Lung (tissue), 12 donors: Measurements from ENCODE around the gene MSS51. TPM values are rescaled to one million over a fixed set of nuclear protein-coding genes. Genes with fewer than 3 reads are reported as not detected.

Experiments
- ATAC-seq: fragments of 200-7000 bp; cut with Tn5 transposase; one replicate; pipeline ENCODE4 v1.9.1; 2020; ENCODE audit warnings: moderate number of reproducible peaks; ENCODE audit not compliant: insufficient read depth, low FRiP score
- DNase-seq, 3 donors: peaks; one replicate each; pipeline ENCODE4 v3.0.0-alpha.2; 2013 to 2017
- H3K27ac ChIP-seq, 2 donors: one replicate each; pipeline ENCODE4 v1.5.1; 2013; ENCODE audit warnings: mild to moderate bottlenecking in 2 of 2, moderate library complexity in 2 of 2, control low read depth in 1 of 2, inconsistent platforms in 1 of 2, low read depth in 1 of 2, low read length in 1 of 2
- H3K27me3 ChIP-seq, 3 donors: one replicate each; pipeline ENCODE4 v1.5.1; 2013; ENCODE audit warnings: low read length in 2 of 3; ENCODE audit not compliant: control insufficient read depth in 3 of 3, insufficient read depth in 3 of 3
- H3K36me3 ChIP-seq, 4 donors: one replicate each; pipeline ENCODE4 v1.5.1; 2013; ENCODE audit warnings: low read length in 4 of 4, mild to moderate bottlenecking in 1 of 4, moderate library complexity in 1 of 4; ENCODE audit not compliant: control insufficient read depth in 4 of 4, insufficient read depth in 4 of 4
- H3K4me1 ChIP-seq, 5 donors: one replicate each; pipeline ENCODE4 v1.5.1; 2013; ENCODE audit warnings: low read length in 5 of 5, mild to moderate bottlenecking in 2 of 5, moderate library complexity in 1 of 5; ENCODE audit not compliant: control insufficient read depth in 5 of 5, insufficient read depth in 5 of 5
- H3K4me3 ChIP-seq: one replicate; pipeline ENCODE4 v1.5.1; 2013; ENCODE audit warnings: mild to moderate bottlenecking, control low read depth, moderate library complexity
- H3K9ac ChIP-seq, 2 donors: one replicate each; pipeline ENCODE4 v1.5.1; 2013; ENCODE audit warnings: low read length in 2 of 2, control low read depth in 1 of 2; ENCODE audit not compliant: insufficient read depth in 1 of 2
- H3K9me3 ChIP-seq, 4 donors: one replicate each; pipeline ENCODE4 v1.5.1; 2013; ENCODE audit warnings: low read length in 3 of 4, mild to moderate bottlenecking in 1 of 4, moderate library complexity in 1 of 4; ENCODE audit not compliant: control insufficient read depth in 4 of 4, insufficient read depth in 3 of 4
- CTCF ChIP-seq: IDR thresholded peaks from 2 replicates; pipeline ENCODE4 v1.5.1; 2012; ENCODE audit warnings: mild to moderate bottlenecking; ENCODE audit errors: control extremely low read depth, extremely low read depth
- WGBS, 2 donors: extraction: QIAGEN DNeasy Blood & Tissue Kit; methylation state at CpG; one replicate each; pipeline ENCODE4 v1.1.7; 2013; 5-methylcytosine and 5-hydroxymethylcytosine counted together
- polyA plus RNA-seq, 2 donors: library from polyadenylated mRNA; stranded (reverse); fragments of 200-250 nt; gene quantifications; one replicate each; pipeline ENCODE4 v1.2.1, GENCODE V29; 2013
- total RNA-seq, 2 donors: library from RNA; depleted of rRNA in 1 of 2; stranded (reverse); fragments of >200 nt in 1 of 2; gene quantifications; one replicate each; pipeline ENCODE4 v1.2.1, GENCODE V29; 2014 to 2021
- donor health status: control.
- donor health status: control.
- donor health status: Bipolar disorder and iron deficiency.
- donor health status: healthy.
- donor health status: DM: yes; HTN: yes; CAD: no.

MSS51 gene
- total and polyA plus RNA-seq, 4 donors: 0.74 to 4.1 (median 2.6) TPM

- Histone ChIP-seq H3K4me3 (no peak overlapping the region), H3K9me3 (no peaks in the 10 kb centered on the region), H3K27ac (no peak overlapping the region), H3K9ac (no peak overlapping the region), H3K4me1 (no peaks in the 10 kb centered on the region), H3K27me3 (no peaks in the 10 kb centered on the region), H3K36me3 (peaks cover 8 to 20% (median 12%) of the 10 kb centered on the region in 4 donors)
- no peak for TF ChIP-seq CTCF
- 96 to 97% methylated on average over 1 of the region's 1 CpG for WGBS, 2 donors
- ATAC-seq (no peak), DNase-seq (no peak)
These were observed 6.4 kb upstream of the MSS51 start for GRCh38 chr10:73439605-73440312.

GRCh38 chr10:73439055-73439454 lies 5.7 kb upstream of the MSS51 start:
- peaks cover 7 to 16% (median 11%) of the 10 kb centered on the region in 4 donors for H3K36me3 ChIP-seq
- ATAC-seq (no peak), DNase-seq (no peak)
- TF ChIP-seq CTCF: no peak
- WGBS, 2 donors: 95 to 100% methylated on average over 1 of the region's 1 CpG
- no peak overlapping the region for H3K4me3 ChIP-seq
- H3K9me3 ChIP-seq: no peaks in the 10 kb centered on the region
- H3K27me3 ChIP-seq: no peaks in the 10 kb centered on the region
- H3K9ac ChIP-seq: no peak overlapping the region
- no peaks in the 10 kb centered on the region for H3K4me1 ChIP-seq
- H3K27ac ChIP-seq: no peak overlapping the region

- H3K4me1 ChIP-seq: peaks cover 0 to 9% (median 0%) of the 10 kb centered on the region in 5 donors
- peaks cover 6 to 11% (median 9%) of the 10 kb centered on the region in 4 donors for H3K36me3 ChIP-seq
- TF ChIP-seq CTCF: no peak
- ATAC-seq (no peak), DNase-seq (no peak)
- H3K4me3 ChIP-seq: no peak overlapping the region
- no peak overlapping the region for H3K27ac ChIP-seq
- H3K9me3 ChIP-seq: no peaks in the 10 kb centered on the region
- no peaks in the 10 kb centered on the region for H3K27me3 ChIP-seq
- 73 to 81% methylated on average over 2 of the region's 2 CpGs for WGBS, 2 donors
- H3K9ac ChIP-seq: no peak overlapping the region
These were observed 469 bp downstream of the MSS51 start for GRCh38 chr10:73432646-73433537.
